ENCODE measurements around the gene MTIF3.
A peak's percentile ranks its signal among the peaks of the same experiment; 100 is the strongest.

MTIF3 gene

GRCh38 chr13:27449936-27450828 is at the start of gene MTIF3:
TSS of gene MTIF3 (minus strand) at chr13:27450564. CDS start at chr13:27440448, 10,116 bp downstream.
- DNase-seq (ENCODE audit: low read depth in 1 of 2, low spot score in 1 of 2): peak; percentile 86 to 96

GRCh38 chr13:27497563-27498230 is 47.3 kb upstream of the MTIF3 start:
- no peak for DNase-seq (ENCODE audit: low read depth in 1 of 2, low spot score in 1 of 2)

GRCh38 chr13:27496536-27497273 is 46.3 kb upstream of the MTIF3 start:
- DNase-seq (ENCODE audit: low read depth in 1 of 2, low spot score in 1 of 2): no peak

GRCh38 chr13:27496006-27496405 is 45.6 kb upstream of the MTIF3 start:
- no peak for DNase-seq (ENCODE audit: low read depth in 1 of 2, low spot score in 1 of 2)

- no peak for DNase-seq (ENCODE audit: low read depth in 1 of 2, low spot score in 1 of 2)
Observed at GRCh38 chr13:27495551-27495950, 45.2 kb upstream of the MTIF3 start.

GRCh38 chr13:27493981-27494380 is 43.6 kb upstream of the MTIF3 start:
- no peak for DNase-seq (ENCODE audit: low read depth in 1 of 2, low spot score in 1 of 2)

GRCh38 chr13:27489456-27489855 is 39.1 kb upstream of the MTIF3 start:
- DNase-seq (ENCODE audit: low read depth in 1 of 2, low spot score in 1 of 2): no peak

GRCh38 chr13:27487776-27488175 is 37.4 kb upstream of the MTIF3 start:
- no peak for DNase-seq (ENCODE audit: low read depth in 1 of 2, low spot score in 1 of 2)

GRCh38 chr13:27483421-27483820 is 33.1 kb upstream of the MTIF3 start:
- DNase-seq (ENCODE audit: low read depth in 1 of 2, low spot score in 1 of 2): no peak

- DNase-seq (ENCODE audit: low read depth in 1 of 2, low spot score in 1 of 2): no peak
Observed at GRCh38 chr13:27482983-27483382, 32.6 kb upstream of the MTIF3 start.

- no peak for DNase-seq (ENCODE audit: low read depth in 1 of 2, low spot score in 1 of 2)
Observed at GRCh38 chr13:27481766-27482165, 31.4 kb upstream of the MTIF3 start.

- DNase-seq (ENCODE audit: low read depth in 1 of 2, low spot score in 1 of 2): no peak
Observed at GRCh38 chr13:27476943-27477703, 26.8 kb upstream of the MTIF3 start.

GRCh38 chr13:27474751-27475268 is 24.4 kb upstream of the MTIF3 start:
- DNase-seq (ENCODE audit: low read depth in 1 of 2, low spot score in 1 of 2): no peak

- no peak for DNase-seq (ENCODE audit: low read depth in 1 of 2, low spot score in 1 of 2)
Observed at GRCh38 chr13:27472941-27473340, 22.6 kb upstream of the MTIF3 start.

GRCh38 chr13:27472441-27472840 is 22.1 kb upstream of the MTIF3 start:
- DNase-seq (ENCODE audit: low read depth in 1 of 2, low spot score in 1 of 2): no peak

- DNase-seq (ENCODE audit: low read depth in 1 of 2, low spot score in 1 of 2): no peak
Observed at GRCh38 chr13:27470075-27470820, 19.9 kb upstream of the MTIF3 start.

GRCh38 chr13:27466513-27466912 is 16.1 kb upstream of the MTIF3 start:
- DNase-seq (ENCODE audit: low read depth in 1 of 2, low spot score in 1 of 2): no peak

GRCh38 chr13:27465611-27466010 is 15.2 kb upstream of the MTIF3 start:
- no peak for DNase-seq (ENCODE audit: low read depth in 1 of 2, low spot score in 1 of 2)

GRCh38 chr13:27463500-27463899 is 13.1 kb upstream of the MTIF3 start:
- no peak for DNase-seq (ENCODE audit: low read depth in 1 of 2, low spot score in 1 of 2)

- no peak for DNase-seq (ENCODE audit: low read depth in 1 of 2, low spot score in 1 of 2)
Observed at GRCh38 chr13:27461940-27462584, 11.7 kb upstream of the MTIF3 start.
